Activated CD8-positive, alpha-beta T cell treated with anti-CD3 and anti-CD28 coated beads for 36 hours (primary cell): ENCODE data around the gene UFSP2. TPM values are rescaled to one million over a fixed set of nuclear protein-coding genes. Genes with fewer than 3 reads are reported as not detected.

Experiments
- ATAC-seq: fragments of 200-7000 bp; cut with Tn5 transposase; one replicate; pipeline ENCODE4 v1.10.0; 2021; ENCODE audit warnings: mild to moderate bottlenecking, moderate library complexity
- CTCF ChIA-PET: fragments of 350-600 bp; sonication (Branson Sonifier 250); formaldehyde crosslinking; loops from one replicate; lab custom pipeline; 2021; ENCODE audit warnings: antibody characterized with exemption; lab: Charles Lee
- POLR2A ChIA-PET: fragments of 350-600 bp; sonication (Branson Sonifier 250); formaldehyde crosslinking; loops from one replicate; lab custom pipeline; 2021; ENCODE audit warnings: antibody characterized with exemption; lab: Charles Lee
- DNase-seq: peaks from one replicate; pipeline ENCODE4 v3.0.0-alpha.2; 2020
- H3K27ac Mint-ChIP-seq: one replicate; pipeline ENCODE4 v1.8.0; 2021; ENCODE audit warnings: mild to moderate bottlenecking, mixed read lengths
- H3K27me3 Mint-ChIP-seq: one replicate; pipeline ENCODE4 v1.8.0; 2021; ENCODE audit warnings: mixed read lengths
- H3K36me3 Mint-ChIP-seq: one replicate; pipeline ENCODE4 v1.8.0; 2021; ENCODE audit warnings: low read depth, mixed read lengths
- H3K4me1 Mint-ChIP-seq: one replicate; pipeline ENCODE4 v1.8.0; 2021; ENCODE audit warnings: low read depth, mixed read lengths
- H3K4me3 Mint-ChIP-seq: one replicate; pipeline ENCODE4 v1.8.0; 2021; ENCODE audit warnings: mild to moderate bottlenecking, moderate library complexity, mixed read lengths
- H3K9me3 Mint-ChIP-seq: one replicate; pipeline ENCODE4 v1.8.0; 2021; ENCODE audit warnings: mixed read lengths
- intact Hi-C: fragments of 100-400 bp; cut with micrococcal nuclease; formaldehyde crosslinking; loops from one replicate; pipeline ENCODE4 v1.10.0; 2022
- total RNA-seq, 2 experiments: library from RNA; stranded (reverse); gene quantifications; one replicate each; pipeline ENCODE4 v1.2.3, GENCODE V29; 2021
- TF ChIP-seq, protein P1 (sequence below): fragments of 200-600 bp; IDR thresholded peaks from one replicate; pipeline ENCODE4 v1.8.0; 2022; ENCODE audit warnings: antibody characterized with exemption, mild to moderate bottlenecking

Gene UFSP2
- total RNA-seq, 2 experiments from 2014 or later, result 32.0 to 36.1 TPM

DNA sequence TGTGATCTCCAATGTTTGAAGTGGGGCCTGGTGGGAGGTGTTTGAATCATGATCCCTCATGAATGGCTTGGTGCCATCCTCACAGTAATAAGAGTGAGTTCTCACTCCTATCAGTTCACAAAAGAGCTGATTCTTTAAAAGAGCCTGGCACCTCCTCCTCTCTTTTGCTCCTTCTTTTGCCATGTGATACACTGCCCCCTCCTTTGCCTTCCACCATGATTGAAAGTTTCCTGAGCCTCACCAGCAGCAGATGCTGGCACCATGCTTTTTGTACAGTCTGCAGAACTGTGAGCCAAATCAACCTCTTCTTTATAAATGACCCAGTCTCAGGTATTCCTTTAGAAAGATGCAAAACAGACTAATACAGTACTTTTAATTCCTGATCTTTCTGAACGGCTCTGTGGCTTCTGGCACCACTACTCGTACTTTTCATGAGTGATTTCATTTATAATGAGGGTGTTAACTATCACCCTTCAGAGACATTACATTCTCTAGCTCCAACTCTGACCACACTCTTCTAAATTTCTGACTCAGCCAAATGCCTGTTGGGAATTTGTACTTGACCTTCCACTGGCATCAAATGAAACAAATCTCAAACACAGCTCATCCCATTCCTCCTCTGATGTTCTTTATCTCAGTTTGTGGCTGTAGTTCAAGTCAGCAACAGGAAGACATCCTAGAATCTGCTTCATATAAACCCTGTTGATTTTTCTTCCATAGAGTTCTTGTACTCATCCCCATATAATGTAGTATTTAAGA is 4.2 kb downstream of the UFSP2 start:
- no peak overlapping the region for H3K4me3 Mint-ChIP-seq
- ChIA-PET CTCF (interaction anchor here (1.4 kb wide), 1 partner anchor 287 kb away, joined by 4 read pairs; no protein-coding TSS in a partner anchor), POLR2A (no interaction called here)
- H3K27ac Mint-ChIP-seq, result no peak overlapping the region
- peaks cover 29% of the 10 kb centered on the region for H3K4me1 Mint-ChIP-seq
- no peaks in the 10 kb centered on the region for H3K27me3 Mint-ChIP-seq
- TF ChIP-seq, protein P1, sequence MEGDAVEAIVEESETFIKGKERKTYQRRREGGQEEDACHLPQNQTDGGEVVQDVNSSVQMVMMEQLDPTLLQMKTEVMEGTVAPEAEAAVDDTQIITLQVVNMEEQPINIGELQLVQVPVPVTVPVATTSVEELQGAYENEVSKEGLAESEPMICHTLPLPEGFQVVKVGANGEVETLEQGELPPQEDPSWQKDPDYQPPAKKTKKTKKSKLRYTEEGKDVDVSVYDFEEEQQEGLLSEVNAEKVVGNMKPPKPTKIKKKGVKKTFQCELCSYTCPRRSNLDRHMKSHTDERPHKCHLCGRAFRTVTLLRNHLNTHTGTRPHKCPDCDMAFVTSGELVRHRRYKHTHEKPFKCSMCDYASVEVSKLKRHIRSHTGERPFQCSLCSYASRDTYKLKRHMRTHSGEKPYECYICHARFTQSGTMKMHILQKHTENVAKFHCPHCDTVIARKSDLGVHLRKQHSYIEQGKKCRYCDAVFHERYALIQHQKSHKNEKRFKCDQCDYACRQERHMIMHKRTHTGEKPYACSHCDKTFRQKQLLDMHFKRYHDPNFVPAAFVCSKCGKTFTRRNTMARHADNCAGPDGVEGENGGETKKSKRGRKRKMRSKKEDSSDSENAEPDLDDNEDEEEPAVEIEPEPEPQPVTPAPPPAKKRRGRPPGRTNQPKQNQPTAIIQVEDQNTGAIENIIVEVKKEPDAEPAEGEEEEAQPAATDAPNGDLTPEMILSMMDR, result no peak
- ATAC-seq, result no peak
- intact Hi-C loops, result no loop called here
- H3K9me3 Mint-ChIP-seq, result no peaks in the 10 kb centered on the region
- peaks cover 25% of the 10 kb centered on the region for H3K36me3 Mint-ChIP-seq
- no peak for DNase-seq

DNA sequence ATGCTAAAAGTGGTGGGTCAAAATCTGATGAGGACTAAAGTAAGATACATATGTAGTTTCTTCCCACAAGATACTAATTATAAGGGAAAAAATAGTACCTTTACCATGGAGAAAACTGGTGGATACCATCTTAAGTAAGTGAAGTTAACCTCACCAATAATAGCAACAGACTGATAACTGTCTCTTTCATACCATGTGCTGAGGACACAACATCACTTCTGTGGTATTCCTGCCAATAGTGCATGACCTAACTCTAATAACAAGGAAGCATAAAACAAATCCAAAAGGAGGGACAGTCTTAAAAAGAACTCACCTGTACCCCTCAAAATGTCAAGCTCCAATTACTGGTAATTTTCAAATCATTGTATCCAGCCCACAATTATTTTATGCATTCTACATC is 8.8 kb downstream of the UFSP2 start:
- Mint-ChIP-seq H3K4me1 (peaks cover 6% of the 10 kb centered on the region), H3K27ac (no peak overlapping the region), H3K36me3 (peaks cover 30% of the 10 kb centered on the region), H3K9me3 (no peaks in the 10 kb centered on the region), H3K4me3 (no peak overlapping the region), H3K27me3 (no peaks in the 10 kb centered on the region)
- CTCF ChIA-PET, result interaction anchor here (1.0 kb wide), 1 partner anchor 181 kb away, joined by 3 read pairs; no protein-coding TSS in a partner anchor
- intact Hi-C loops, result no loop called here
- DNase-seq, result no peak
- ATAC-seq, result no peak
- POLR2A ChIA-PET, result no interaction called here
- TF ChIP-seq, protein P1, result no peak

DNA sequence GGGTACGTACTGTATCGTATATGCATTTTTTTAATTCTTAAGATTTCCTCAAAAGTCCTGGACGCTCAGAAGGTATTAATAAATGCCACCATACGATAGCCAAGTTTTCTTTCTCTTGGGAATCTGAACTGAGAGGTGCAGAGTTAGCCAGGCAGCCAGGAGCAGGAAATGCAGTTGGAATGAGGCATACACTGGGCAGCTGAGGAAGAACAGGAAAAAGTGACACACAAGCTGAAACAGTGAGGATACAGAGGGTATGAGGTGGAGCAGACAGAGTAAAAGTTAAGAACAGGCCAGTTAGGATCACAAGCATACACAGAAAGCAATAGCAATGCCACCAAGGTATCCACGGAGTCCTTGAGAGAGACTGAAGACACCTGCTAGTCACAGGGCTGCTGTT is 13.4 kb downstream of the UFSP2 start:
- ATAC-seq (no peak), DNase-seq (no peak)
- no peak overlapping the region for H3K27ac Mint-ChIP-seq
- ChIA-PET CTCF (no interaction called here), POLR2A (no interaction called here)
- H3K4me3 Mint-ChIP-seq, result no peak overlapping the region
- no peaks in the 10 kb centered on the region for H3K9me3 Mint-ChIP-seq
- intact Hi-C loops, result no loop called here
- TF ChIP-seq, protein P1, result no peak
- H3K4me1 Mint-ChIP-seq, result no peaks in the 10 kb centered on the region
- H3K36me3 Mint-ChIP-seq, result peaks cover 28% of the 10 kb centered on the region
- no peaks in the 10 kb centered on the region for H3K27me3 Mint-ChIP-seq

DNA sequence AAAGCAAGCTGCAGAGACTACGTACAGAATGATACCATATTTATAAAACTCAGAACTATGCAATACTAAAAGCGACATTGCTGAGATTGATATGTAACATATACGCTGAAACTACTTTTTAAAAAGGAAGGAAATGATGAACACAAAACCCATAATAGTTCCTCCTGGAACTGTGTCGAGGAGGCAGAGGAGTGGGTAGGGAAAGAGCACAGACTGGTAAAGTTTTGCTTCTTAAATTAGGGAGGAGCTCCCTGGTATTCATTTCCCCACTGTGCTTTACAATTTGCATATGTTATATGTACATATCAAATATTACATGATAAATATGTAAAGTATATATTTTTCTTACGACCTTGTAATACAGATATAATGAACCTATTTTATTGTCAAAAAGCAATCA is 13.9 kb downstream of the UFSP2 start:
- Mint-ChIP-seq H3K4me1 (no peaks in the 10 kb centered on the region), H3K27me3 (no peaks in the 10 kb centered on the region), H3K4me3 (no peak overlapping the region), H3K36me3 (peaks cover 24% of the 10 kb centered on the region), H3K9me3 (no peaks in the 10 kb centered on the region), H3K27ac (no peak overlapping the region)
- POLR2A ChIA-PET, result no interaction called here
- CTCF ChIA-PET, result no interaction called here
- TF ChIP-seq, protein P1, result no peak
- no peak for ATAC-seq
- no peak for DNase-seq
- intact Hi-C loops, result no loop called here

DNA sequence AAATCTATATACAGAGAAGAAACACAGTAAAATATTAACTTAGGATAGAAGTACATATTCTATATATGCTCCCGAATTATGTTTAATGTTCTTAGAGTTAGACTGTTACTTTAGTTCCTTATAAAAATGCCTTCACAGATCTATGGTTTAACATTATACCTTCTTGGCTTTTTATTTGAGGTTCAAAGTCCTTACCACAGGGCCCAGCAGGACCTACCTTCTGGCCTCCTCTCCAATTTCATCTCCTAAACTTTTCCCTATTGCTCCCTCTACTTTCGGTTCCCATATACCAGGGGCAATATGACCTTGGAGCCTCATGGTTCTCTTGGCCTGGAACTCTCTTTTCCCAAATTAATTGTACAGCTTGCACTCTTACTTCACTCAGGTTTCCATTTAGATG is 17.3 kb downstream of the UFSP2 start:
- H3K9me3 Mint-ChIP-seq, result no peaks in the 10 kb centered on the region
- TF ChIP-seq, protein P1, result no peak
- POLR2A ChIA-PET, result no interaction called here
- no peak overlapping the region for H3K4me3 Mint-ChIP-seq
- CTCF ChIA-PET, result no interaction called here
- no peaks in the 10 kb centered on the region for H3K4me1 Mint-ChIP-seq
- intact Hi-C loops, result no loop called here
- H3K27ac Mint-ChIP-seq, result no peak overlapping the region
- ATAC-seq (no peak), DNase-seq (no peak)
- peaks cover 23% of the 10 kb centered on the region for H3K36me3 Mint-ChIP-seq
- H3K27me3 Mint-ChIP-seq, result no peaks in the 10 kb centered on the region
